OCI-LY7 (cell line): ENCODE measurements around the gene POLD3. TPM values are rescaled to one million over a fixed set of nuclear protein-coding genes. Genes with fewer than 3 reads are reported as not detected.

Source experiments
- BruUV-seq: library from RNA; stranded (reverse); fragments of 400-500 nt; replicated peaks from 2 replicates; lab custom pipeline; 2021; lab: Mats Ljungman, UMichigan
- CTCF ChIA-PET: fragments of 300-600 bp; sonication (Branson Sonifier 250); formaldehyde crosslinking; loops from one replicate; lab custom pipeline; 2022; ENCODE audit warnings: antibody characterized with exemption; ENCODE audit not compliant: unreplicated experiment; lab: Charles Lee
- POLR2A ChIA-PET: fragments of 300-600 bp; sonication (Branson Sonifier 250); formaldehyde crosslinking; loops from one replicate; lab custom pipeline; 2022; ENCODE audit warnings: antibody characterized with exemption; lab: Charles Lee
- DNase-seq: peaks from one replicate; pipeline ENCODE4 v3.0.0-alpha.2; 2015; ENCODE audit warnings: low spot score
- H2AFZ ChIP-seq: fragments of 200-600 bp; sonication (generic), shearing (Covaris generic); 2 replicates; pipeline ENCODE4 v1.6.1; 2014; ENCODE audit warnings: mild to moderate bottlenecking, antibody characterized with exemption, low read length, moderate library complexity
- H3K27ac ChIP-seq: fragments of 200-600 bp; sonication (generic); 2 replicates; pipeline ENCODE4 v1.5.1; 2014; ENCODE audit warnings: mixed run types, low read depth, mild to moderate bottlenecking, moderate library complexity, low read length, inconsistent platforms; ENCODE audit not compliant: poor library complexity, severe bottlenecking
- H3K36me3 ChIP-seq: fragments of 200-600 bp; sonication (generic); 2 replicates; pipeline ENCODE4 v1.6.1; 2014; ENCODE audit warnings: mild to moderate bottlenecking, antibody characterized with exemption, low read length, moderate library complexity, mixed read lengths; ENCODE audit not compliant: insufficient read depth
- H3K4me1 ChIP-seq: fragments of 200-600 bp; sonication (generic); 2 replicates; pipeline ENCODE4 v1.5.1; 2014; ENCODE audit warnings: mild to moderate bottlenecking, low read length; ENCODE audit not compliant: insufficient read depth, poor library complexity, severe bottlenecking
- H3K4me2 ChIP-seq: fragments of 200-600 bp; sonication (generic); 2 replicates; pipeline ENCODE4 v1.6.1; 2014; ENCODE audit warnings: mild to moderate bottlenecking, low read length
- H3K4me3 ChIP-seq: fragments of 200-600 bp; sonication (generic); 2 replicates; pipeline ENCODE4 v1.5.1; 2014; ENCODE audit warnings: mild to moderate bottlenecking, low read depth, low read length; ENCODE audit not compliant: poor library complexity, severe bottlenecking
- H3K79me2 ChIP-seq: fragments of 200-600 bp; sonication (generic); 2 replicates; pipeline ENCODE4 v1.6.1; 2016; ENCODE audit warnings: low read depth, mild to moderate bottlenecking, low read length, moderate library complexity, mixed read lengths; ENCODE audit not compliant: insufficient read depth
- H3K9me2 ChIP-seq: fragments of 200-600 bp; sonication (generic); 2 replicates; pipeline ENCODE4 v1.6.1; 2016; ENCODE audit warnings: mild to moderate bottlenecking, low read length, mixed read lengths; ENCODE audit not compliant: insufficient read depth
- H3K9me3 ChIP-seq: fragments of 200-600 bp; sonication (generic); 2 replicates; pipeline ENCODE4 v1.6.1; 2014; ENCODE audit warnings: mild to moderate bottlenecking, mixed run types, low read length, mixed read lengths
- H4K20me1 ChIP-seq: fragments of 200-600 bp; sonication (generic); 2 replicates; pipeline ENCODE4 v1.6.1; 2014; ENCODE audit warnings: mild to moderate bottlenecking, antibody characterized with exemption, low read length, moderate library complexity, mixed read lengths; ENCODE audit not compliant: insufficient read depth
- EZH2phosphoT487 ChIP-seq: fragments of 200-600 bp; sonication (generic); IDR thresholded peaks from 2 replicates; pipeline ENCODE4 v1.6.1; 2018; ENCODE audit warnings: low read depth, borderline replicate concordance, mild to moderate bottlenecking, mixed run types, antibody characterized with exemption, low read length, moderate library complexity, mixed read lengths
- intact Hi-C: fragments of 100-400 bp; cut with micrococcal nuclease; formaldehyde crosslinking; loops from one replicate; pipeline ENCODE4 v1.10.0; 2022; ENCODE audit not compliant: unreplicated experiment
- total RNA-seq, 2 experiments: library from RNA; depleted of rRNA in 1 of 2; stranded (reverse); fragments of >200 nt in 1 of 2; shearing (Covaris generic) in 1 of 2; gene quantifications; 2 replicates each; pipeline ENCODE4 v1.2.3, GENCODE V29; 2014 to 2022
- TF ChIP-seq, protein P1 (sequence below): fragments of 200-600 bp; sonication (generic); conservative IDR thresholded peaks from 2 replicates; pipeline ENCODE4 v1.5.1; 2014; ENCODE audit warnings: mild to moderate bottlenecking, antibody characterized with exemption, low read length, moderate library complexity, mixed read lengths

The POLD3 gene
- total RNA-seq, 2 experiments from 2014 or later, result 38.8 to 39.3 TPM

- TF ChIP-seq, protein P1, sequence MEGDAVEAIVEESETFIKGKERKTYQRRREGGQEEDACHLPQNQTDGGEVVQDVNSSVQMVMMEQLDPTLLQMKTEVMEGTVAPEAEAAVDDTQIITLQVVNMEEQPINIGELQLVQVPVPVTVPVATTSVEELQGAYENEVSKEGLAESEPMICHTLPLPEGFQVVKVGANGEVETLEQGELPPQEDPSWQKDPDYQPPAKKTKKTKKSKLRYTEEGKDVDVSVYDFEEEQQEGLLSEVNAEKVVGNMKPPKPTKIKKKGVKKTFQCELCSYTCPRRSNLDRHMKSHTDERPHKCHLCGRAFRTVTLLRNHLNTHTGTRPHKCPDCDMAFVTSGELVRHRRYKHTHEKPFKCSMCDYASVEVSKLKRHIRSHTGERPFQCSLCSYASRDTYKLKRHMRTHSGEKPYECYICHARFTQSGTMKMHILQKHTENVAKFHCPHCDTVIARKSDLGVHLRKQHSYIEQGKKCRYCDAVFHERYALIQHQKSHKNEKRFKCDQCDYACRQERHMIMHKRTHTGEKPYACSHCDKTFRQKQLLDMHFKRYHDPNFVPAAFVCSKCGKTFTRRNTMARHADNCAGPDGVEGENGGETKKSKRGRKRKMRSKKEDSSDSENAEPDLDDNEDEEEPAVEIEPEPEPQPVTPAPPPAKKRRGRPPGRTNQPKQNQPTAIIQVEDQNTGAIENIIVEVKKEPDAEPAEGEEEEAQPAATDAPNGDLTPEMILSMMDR, result no peak
- Histone ChIP-seq H3K9me3 (no peaks in the 10 kb centered on the region), H3K36me3 (no peaks in the 10 kb centered on the region), H3K4me1 (no peaks in the 10 kb centered on the region), H3K9me2 (no peaks in the 10 kb centered on the region), H4K20me1 (no peaks in the 10 kb centered on the region), H3K4me3 (no peak overlapping the region), H3K27ac (no peak overlapping the region), H3K79me2 (no peaks in the 10 kb centered on the region), H3K4me2 (no peak overlapping the region), H2AFZ (no peak overlapping the region)
- intact Hi-C loops, result no loop called here
- DNase-seq, result no peak
- POLR2A ChIA-PET, result no interaction called here
- CTCF ChIA-PET, result no interaction called here
- no TSS peak for BruUV-seq
Measured at GRCh38 chr11:74577624-74578396, 14.6 kb upstream of the POLD3 start.

GRCh38 chr11:74579577-74580270, 12.7 kb upstream of the POLD3 start:
- Histone ChIP-seq H4K20me1 (no peaks in the 10 kb centered on the region), H3K9me2 (no peaks in the 10 kb centered on the region), H3K36me3 (no peaks in the 10 kb centered on the region), H3K9me3 (no peaks in the 10 kb centered on the region), H3K27ac (no peak overlapping the region), H3K4me1 (no peaks in the 10 kb centered on the region), H3K4me2 (no peak overlapping the region), H3K4me3 (no peak overlapping the region), H2AFZ (no peak overlapping the region), H3K79me2 (no peaks in the 10 kb centered on the region)
- ChIA-PET POLR2A (interaction anchor here (0.7 kb wide), 1 partner anchor 75 kb away, joined by 4 read pairs; no protein-coding TSS in a partner anchor), CTCF (no interaction called here)
- intact Hi-C loops, result no loop called here
- TF ChIP-seq, protein P1, result no peak
- TF ChIP-seq EZH2phosphoT487, result no peak
- BruUV-seq, result no TSS peak
- no peak for DNase-seq
